ENCODE data around the gene DGKB.

DGKB gene

GRCh38 chr7:14115701-14116100 is 786.9 kb downstream of the DGKB start:
- DNase-seq (ENCODE audit: low spot score), result no peak

DNA sequence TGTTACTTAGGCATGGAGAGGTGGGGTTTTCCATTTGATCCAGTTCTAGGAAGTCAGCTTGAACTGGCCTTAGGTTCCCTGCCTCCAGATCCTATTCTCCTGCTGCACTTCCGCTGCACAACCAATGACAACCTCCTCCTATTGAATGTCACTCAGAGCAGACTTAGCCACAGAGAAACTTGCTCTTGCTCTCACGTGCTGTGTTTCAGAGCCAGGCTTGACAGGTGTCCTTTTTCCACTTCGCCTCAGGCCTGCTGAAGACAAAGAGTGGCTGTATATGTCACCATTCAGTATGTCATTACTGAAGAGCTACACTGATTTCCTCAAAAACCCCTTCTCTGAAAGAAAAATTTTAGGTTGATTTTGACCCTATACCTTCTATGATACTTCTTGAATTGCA is 797.7 kb downstream of the DGKB start:
- no peak for DNase-seq (ENCODE audit: low spot score)

DNA sequence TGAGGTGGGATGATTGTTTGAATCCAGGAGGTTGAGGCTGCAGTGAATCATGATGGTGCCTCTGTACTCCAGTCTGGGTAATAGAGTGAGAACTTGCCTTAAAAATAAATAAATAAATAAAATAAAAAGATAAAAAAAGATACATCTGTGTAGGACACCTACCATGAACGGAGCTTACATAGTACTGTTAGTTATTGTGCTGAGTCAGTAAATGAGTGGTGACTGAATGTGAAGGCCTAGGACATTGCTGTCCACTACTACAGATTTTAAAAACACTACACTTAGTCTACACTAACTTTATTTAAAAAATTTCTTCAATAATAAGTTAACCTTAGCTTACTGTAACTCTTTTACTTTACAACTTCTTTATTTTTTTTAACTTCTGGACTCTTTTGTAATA is 806.4 kb downstream of the DGKB start:
- no peak for DNase-seq (ENCODE audit: low spot score)

GRCh38 chr7:14095233-14095950 is 807.2 kb downstream of the DGKB start:
- DNase-seq (ENCODE audit: low spot score), result no peak
